Prostate gland (tissue), 2 donors: ENCODE results near the gene KCNJ18. TPM values are rescaled to one million over a fixed set of nuclear protein-coding genes. Genes with fewer than 3 reads are reported as not detected.
"Not testable (repeated sequence)": the region's sequence is repeated elsewhere in the genome, so short reads cannot be mapped to it uniquely, and the experiment has no call there.

Source experiments
- DNase-seq: peaks from one replicate; pipeline ENCODE4 v3.0.0-alpha.2; 2019; ENCODE audit warnings: low spot score
- H3K27ac ChIP-seq, 2 donors: fragments of 200-600 bp; sonication (generic); 2 replicates each; pipeline ENCODE4 v1.5.1; 2017 to 2019
- H3K27me3 ChIP-seq: fragments of 200-600 bp; sonication (generic); replicated peaks from 2 replicates; pipeline ENCODE4 v1.5.1; 2019; ENCODE audit not compliant: insufficient read depth
- H3K36me3 ChIP-seq, 2 donors: fragments of 200-600 bp; sonication (generic); 1 replicate in 1 of 2; 2 replicates in 1 of 2; pipeline versions ENCODE4 v1.5.1 to v1.8.1; 2017 to 2019
- H3K4me1 ChIP-seq: fragments of 200-600 bp; sonication (generic); replicated peaks from 2 replicates; pipeline ENCODE4 v1.5.1; 2019
- H3K4me3 ChIP-seq, 2 donors: fragments of 200-600 bp; sonication (generic); 2 replicates each; pipeline ENCODE4 v1.5.1; 2017 to 2019
- H3K9me3 ChIP-seq: fragments of 200-600 bp; sonication (generic); 2 replicates; pipeline ENCODE4 v1.5.1; 2017
- POLR2A ChIP-seq: fragments of 450-650 bp; IDR thresholded peaks from one replicate; pipeline ENCODE4 v1.6.1; 2016; ENCODE audit warnings: antibody characterized with exemption, mild to moderate bottlenecking
- POLR2AphosphoS5 ChIP-seq: sonication (generic); formaldehyde crosslinking; IDR thresholded peaks from one replicate; pipeline ENCODE4 v1.6.1; 2017; ENCODE audit warnings: antibody characterized with exemption
- WGBS: methylation state at CpG from one replicate; pipeline ENCODE4 v1.1.5; 2018; 5-methylcytosine and 5-hydroxymethylcytosine counted together
- intact Hi-C: fragments of 100-400 bp; cut with DNase I; formaldehyde crosslinking; loops from one replicate; pipeline ENCODE4 v1.14.2; 2022
- total RNA-seq, 2 donors: library from RNA; depleted of rRNA; stranded (reverse); fragments of >200 nt; gene quantifications; one replicate each; pipeline ENCODE4 v1.1.0, GENCODE V29; 2016
- TF ChIP-seq, protein P1 (sequence below), 4 experiments: fragments of 200-600 bp in 2 of 4; fragments of 450-650 bp in 2 of 4; sonication (generic) in 2 of 4; IDR thresholded peaks; 1 replicate in 3 of 4; 2 replicates in 1 of 4; pipeline ENCODE4 v1.5.1; 2016 to 2019; ENCODE audit warnings: antibody characterized with exemption in 4 of 4, mild to moderate bottlenecking in 2 of 4, moderate library complexity in 2 of 4

KCNJ18 gene
- total RNA-seq, 2 donors from 2014 or later, result not detected

DNA sequence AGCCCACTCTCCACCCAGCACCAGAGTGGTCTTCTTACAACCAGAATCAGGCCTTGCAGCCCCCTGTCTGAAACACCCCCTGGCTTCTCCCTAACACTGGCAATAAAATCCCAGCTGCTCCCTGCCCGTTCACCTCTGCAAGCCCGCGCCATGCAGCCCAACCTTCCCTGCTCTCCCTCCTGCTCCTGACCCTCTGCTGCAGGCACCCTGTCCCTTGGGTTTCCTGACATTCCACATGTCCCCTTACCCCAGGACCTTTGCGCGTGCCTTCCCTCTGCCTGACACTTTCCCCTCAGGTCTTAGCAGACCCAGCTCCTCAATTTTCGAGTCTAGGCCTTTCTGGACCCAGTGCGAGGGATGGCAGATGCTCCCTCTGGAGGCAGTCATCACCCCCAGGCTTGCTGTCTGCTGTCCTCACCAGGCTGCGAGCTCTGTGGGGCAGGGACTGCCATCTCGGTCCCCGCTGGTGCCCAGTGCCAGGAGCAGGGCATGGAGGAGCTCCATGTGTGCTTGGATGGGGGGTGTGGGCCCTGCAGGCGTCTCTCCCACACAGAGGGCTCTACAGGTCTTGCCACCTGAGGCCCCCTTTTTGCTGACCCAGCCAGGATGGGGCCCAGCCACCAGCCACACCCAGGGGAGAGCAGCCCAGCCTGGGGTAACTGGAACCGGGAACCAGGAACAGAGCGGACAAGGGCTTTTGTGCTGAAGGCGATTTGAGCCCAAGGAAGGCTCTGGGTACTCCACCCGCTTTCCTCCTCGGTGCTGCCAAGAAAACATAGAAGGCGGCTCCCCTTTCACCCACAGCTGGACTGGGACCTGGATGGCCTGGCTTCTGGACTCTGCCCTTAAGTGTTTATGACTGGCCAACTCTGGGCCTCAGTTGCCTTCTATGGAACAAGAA, 15.6 kb downstream of the KCNJ18 start:
- intact Hi-C loops, result not testable (repeated sequence)
- 79% methylated on average over 11 of the region's 17 CpGs for WGBS

DNA sequence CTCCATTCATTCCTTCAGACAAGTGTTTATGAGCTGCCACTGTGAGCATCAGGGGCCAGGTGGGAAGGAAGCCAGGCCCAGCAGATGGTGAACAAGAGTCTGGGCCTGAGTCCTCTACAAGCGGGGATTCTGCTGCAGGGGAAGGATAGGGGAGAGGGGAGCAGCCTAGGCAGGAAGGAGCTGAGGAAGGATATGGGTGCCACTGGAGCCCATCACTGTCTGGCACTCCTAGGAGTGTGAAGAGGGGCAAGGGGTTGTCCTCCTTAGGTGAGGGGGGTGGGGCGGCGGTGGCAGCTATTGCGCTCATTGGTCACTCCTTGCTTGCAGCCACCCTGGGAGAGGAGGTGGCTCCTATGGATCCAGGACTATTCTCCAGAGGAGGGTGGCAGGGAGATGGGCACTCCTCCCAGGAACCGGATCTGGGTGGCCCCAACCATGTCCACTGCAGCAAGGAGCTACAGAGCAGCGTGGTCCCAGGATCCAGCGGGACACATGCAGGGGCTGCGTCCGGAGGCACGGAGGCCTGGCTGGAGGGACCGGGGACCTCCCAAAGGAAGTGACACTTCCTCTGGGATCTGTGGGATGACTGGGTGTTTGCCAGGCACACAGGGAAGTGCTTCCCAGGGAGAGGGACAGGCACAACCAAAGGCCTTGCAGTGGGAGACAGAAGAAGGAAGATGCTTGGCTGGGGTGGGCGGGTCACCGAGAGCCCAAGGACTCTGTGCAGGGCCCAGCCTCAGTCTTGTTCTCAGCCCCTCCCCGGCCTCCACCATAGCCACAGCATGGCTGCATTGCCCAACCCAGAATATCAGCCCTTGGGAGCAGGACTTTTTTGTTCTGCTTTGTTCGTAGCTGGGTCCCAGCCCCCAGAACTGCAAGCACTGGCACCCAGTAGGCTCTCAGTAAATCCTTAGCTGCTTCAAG, 16.6 kb downstream of the KCNJ18 start:
- H3K36me3 ChIP-seq, H3K27ac ChIP-seq, DNase-seq, H3K4me3 ChIP-seq, H3K9me3 ChIP-seq, H3K27me3 ChIP-seq, H3K4me1 ChIP-seq, intact Hi-C loops: not testable (repeated sequence)
- 76% methylated on average over 12 of the region's 15 CpGs for WGBS

More for the DNA sequence above, 15.6 kb downstream of the KCNJ18 start:
- H3K27me3 ChIP-seq, H3K9me3 ChIP-seq, H3K4me3 ChIP-seq, H3K27ac ChIP-seq, DNase-seq, H3K4me1 ChIP-seq, H3K36me3 ChIP-seq: not testable (repeated sequence)

DNA sequence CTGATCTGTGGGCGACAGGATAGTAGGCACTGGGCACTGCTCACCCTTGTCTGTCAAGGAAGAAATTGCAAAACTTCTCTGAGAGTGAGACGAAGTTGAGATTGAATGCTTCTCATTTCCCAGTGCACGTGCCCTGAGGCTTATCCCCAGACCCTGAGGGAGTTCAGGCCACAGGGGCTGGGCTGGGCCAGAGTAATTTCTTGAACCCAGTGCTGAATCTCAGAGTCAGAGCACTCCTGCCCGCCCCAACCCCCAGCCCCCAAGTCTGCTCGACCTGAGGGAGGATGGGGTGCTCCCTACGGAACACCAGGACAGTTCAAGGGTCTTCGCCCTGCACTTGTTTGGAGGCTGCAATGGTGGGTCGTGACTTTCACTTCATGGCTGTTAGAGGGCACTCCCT, 17.7 kb downstream of the KCNJ18 start:
- intact Hi-C loops, H3K27ac ChIP-seq, H3K9me3 ChIP-seq, H3K4me1 ChIP-seq, DNase-seq, H3K36me3 ChIP-seq, H3K27me3 ChIP-seq, H3K4me3 ChIP-seq: not testable (repeated sequence)
- 73% methylated on average over 5 of the region's 8 CpGs for WGBS

DNA sequence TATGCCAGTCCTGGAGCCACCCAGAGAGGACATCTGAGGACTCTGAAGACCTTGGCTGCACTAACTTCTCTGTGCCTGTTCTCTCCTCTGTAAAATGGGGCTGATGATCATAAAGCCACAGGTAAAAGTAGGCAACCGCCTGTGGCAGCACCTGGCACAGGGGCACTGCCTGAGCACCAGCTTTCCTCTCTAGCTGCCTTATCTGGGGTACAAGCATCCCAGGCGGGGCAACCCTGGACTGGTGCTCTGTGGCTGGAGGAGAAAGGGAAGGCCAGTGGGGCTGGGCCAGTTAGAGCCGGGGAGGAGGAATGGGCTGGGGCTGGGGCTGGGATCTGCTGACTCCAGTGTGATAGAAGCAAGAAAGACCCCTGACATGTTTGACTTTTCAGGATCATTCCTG, 18.2 kb downstream of the KCNJ18 start:
- H3K4me3 ChIP-seq, intact Hi-C loops, H3K27ac ChIP-seq, H3K4me1 ChIP-seq, H3K36me3 ChIP-seq, H3K27me3 ChIP-seq, DNase-seq, H3K9me3 ChIP-seq: not testable (repeated sequence)
- 93% methylated on average over 3 of the region's 3 CpGs for WGBS

DNA sequence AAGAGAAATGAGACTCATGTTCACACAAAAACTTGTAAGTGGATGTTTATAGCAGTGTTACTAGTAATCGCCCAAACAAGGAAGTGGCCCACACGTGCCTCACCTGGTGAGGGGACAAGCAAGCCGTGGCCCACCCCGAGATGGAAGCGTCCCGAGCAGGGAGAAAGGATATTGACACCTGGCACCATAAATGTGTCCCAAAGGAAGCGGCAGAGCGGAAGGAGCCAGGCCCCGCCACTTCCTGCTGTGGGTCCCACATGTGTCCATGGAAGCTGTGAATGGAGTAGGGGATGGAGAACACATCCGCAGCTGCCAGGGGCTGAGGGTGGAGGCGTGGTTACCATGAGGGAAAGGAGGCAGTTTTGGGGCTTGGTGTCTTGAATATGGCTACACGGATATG, 18.9 kb downstream of the KCNJ18 start:
- Histone ChIP-seq H3K27me3 (no peaks in the 10 kb centered on the region), H3K4me3 (no peak overlapping the region), H3K36me3 (no peaks in the 10 kb centered on the region), H3K27ac (no peak overlapping the region), H3K9me3 (no peaks in the 10 kb centered on the region), H3K4me1 (no peaks in the 10 kb centered on the region)
- no peak for DNase-seq
- TF ChIP-seq, protein P1, sequence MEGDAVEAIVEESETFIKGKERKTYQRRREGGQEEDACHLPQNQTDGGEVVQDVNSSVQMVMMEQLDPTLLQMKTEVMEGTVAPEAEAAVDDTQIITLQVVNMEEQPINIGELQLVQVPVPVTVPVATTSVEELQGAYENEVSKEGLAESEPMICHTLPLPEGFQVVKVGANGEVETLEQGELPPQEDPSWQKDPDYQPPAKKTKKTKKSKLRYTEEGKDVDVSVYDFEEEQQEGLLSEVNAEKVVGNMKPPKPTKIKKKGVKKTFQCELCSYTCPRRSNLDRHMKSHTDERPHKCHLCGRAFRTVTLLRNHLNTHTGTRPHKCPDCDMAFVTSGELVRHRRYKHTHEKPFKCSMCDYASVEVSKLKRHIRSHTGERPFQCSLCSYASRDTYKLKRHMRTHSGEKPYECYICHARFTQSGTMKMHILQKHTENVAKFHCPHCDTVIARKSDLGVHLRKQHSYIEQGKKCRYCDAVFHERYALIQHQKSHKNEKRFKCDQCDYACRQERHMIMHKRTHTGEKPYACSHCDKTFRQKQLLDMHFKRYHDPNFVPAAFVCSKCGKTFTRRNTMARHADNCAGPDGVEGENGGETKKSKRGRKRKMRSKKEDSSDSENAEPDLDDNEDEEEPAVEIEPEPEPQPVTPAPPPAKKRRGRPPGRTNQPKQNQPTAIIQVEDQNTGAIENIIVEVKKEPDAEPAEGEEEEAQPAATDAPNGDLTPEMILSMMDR (IDR thresholded peaks at IDR 0.05), result no peak
- TF ChIP-seq POLR2AphosphoS5 (no peak), POLR2A (no peak)
- 76% methylated on average over 12 of the region's 12 CpGs for WGBS
- intact Hi-C loops, result no loop called here

DNA sequence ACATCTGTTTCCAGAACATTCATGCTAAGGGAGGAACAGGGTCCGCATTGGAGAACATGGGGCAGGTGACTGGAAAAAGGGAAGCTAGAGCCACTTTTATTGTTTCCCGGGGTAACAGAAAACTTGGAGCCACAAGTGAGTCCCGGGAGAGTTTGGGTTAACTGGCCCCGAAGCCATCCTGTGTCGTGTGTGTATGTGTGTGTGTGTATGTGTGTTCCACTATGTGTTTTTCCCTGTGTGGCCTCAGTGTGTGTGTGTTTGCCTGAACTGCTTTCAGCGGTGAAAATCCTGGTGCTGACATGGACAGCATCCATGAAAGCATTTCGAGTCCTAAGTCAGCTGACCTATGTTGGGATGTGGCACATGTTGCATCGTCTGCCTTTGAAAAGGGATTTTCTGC, 20.7 kb downstream of the KCNJ18 start:
- H3K27ac ChIP-seq, H3K4me3 ChIP-seq, intact Hi-C loops, H3K36me3 ChIP-seq, H3K9me3 ChIP-seq, H3K4me1 ChIP-seq, DNase-seq, H3K27me3 ChIP-seq: not testable (repeated sequence)
- WGBS, result 68% methylated on average over 8 of the region's 8 CpGs

DNA sequence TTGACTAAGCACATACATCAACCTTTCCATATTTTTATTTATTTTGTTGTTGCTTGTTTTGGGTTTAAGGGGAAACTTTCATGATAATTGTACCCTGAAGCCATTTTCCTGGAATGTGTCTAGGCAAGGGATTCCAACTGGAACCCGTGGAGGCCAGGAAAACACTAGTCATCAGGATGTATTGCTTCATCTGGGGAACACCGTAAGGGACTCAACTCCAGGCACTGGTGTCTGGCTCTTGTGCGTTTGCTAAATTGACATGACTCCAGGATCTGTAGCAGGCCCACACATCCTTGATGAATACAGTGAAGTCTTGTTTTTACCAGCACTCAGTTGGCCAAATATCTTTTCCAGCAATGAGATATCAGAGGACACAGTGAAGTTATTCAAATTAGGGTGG, 21.3 kb downstream of the KCNJ18 start:
- H3K4me1 ChIP-seq, H3K36me3 ChIP-seq, H3K27me3 ChIP-seq, H3K27ac ChIP-seq, H3K9me3 ChIP-seq, H3K4me3 ChIP-seq, intact Hi-C loops, DNase-seq: not testable (repeated sequence)
- 21% methylated on average over 1 of the region's 3 CpGs for WGBS

DNA sequence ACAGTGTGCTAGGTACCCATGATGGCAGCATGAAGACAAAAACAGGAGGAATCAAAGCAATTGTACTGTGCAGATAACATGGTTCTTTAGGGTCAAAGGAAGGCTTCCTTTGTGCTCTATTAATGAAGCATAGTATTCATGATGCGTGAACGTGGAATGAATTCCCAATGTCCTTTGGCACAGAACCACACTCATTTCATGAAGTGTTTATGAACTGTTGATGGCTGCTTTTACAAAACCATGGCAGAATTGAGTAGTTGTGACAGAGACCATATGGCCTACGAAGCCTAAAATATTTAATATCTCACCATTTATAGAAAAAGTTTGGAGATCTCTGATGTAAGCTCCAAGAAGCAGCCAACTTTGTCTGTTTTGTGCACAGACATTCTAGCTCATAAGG, 22.4 kb downstream of the KCNJ18 start:
- H3K36me3 ChIP-seq, DNase-seq, H3K27ac ChIP-seq, H3K27me3 ChIP-seq, intact Hi-C loops, H3K9me3 ChIP-seq, H3K4me3 ChIP-seq, H3K4me1 ChIP-seq: not testable (repeated sequence)
- WGBS, result 55% methylated on average over 3 of the region's 3 CpGs

DNA sequence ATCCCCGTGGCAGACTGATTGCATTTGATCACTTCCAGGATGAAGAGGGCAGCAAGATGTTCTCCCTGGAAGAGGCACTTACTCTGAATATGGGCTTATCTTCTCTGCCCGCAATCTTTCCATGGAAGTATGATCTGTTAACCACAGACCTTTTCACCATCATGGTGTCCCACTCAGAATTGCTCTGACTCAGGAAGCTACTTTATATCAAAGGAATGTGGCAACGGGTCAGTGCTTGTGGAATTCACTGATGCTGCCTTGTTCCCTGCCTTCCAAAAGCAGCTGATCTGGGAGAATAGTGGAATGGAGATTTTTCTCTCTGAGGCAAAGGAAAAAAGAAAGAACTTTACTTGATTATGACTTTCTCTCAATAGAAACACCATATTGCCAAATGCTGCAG, 23.6 kb downstream of the KCNJ18 start:
- intact Hi-C loops, H3K27ac ChIP-seq, H3K4me3 ChIP-seq, H3K36me3 ChIP-seq, DNase-seq, H3K9me3 ChIP-seq, H3K4me1 ChIP-seq, H3K27me3 ChIP-seq: not testable (repeated sequence)
- WGBS, result 55% methylated on average over 3 of the region's 3 CpGs

DNA sequence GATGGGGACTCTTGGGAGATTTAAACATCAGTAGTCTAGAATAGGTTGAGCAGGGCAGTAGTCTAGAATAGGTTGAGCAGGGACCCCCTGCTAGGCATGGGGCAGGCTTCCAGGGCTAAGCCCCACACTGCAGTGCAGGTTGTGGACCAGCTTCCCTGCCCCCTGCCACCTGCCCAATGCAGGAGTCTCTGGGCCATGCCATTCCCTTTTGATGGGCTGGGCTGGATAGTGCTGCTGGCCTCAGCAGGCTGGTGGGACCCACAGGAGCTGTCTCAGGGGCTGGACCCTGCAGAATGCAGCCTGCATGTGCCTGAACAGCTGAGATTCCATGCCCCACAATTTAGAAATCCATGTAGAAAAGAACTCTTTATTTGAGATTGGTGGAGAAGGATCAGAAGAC, 26.6 kb downstream of the KCNJ18 start:
- H3K4me3 ChIP-seq, H3K27ac ChIP-seq, intact Hi-C loops, H3K4me1 ChIP-seq, H3K27me3 ChIP-seq, H3K36me3 ChIP-seq, DNase-seq, H3K9me3 ChIP-seq: not testable (repeated sequence)
